Occipital lobe (tissue), 2 donors: ENCODE data around the gene CDH19. TPM values are rescaled to one million over a fixed set of nuclear protein-coding genes. Genes with fewer than 3 reads are reported as not detected.

Source experiments
- DNase-seq: peaks from one replicate; lab custom pipeline; 2025; lab: John Stamatoyannopoulos, UW
- total RNA-seq: library from RNA; depleted of rRNA; stranded (reverse); fragments of >200 nt; gene quantifications from one replicate; pipeline ENCODE4 v1.2.3, GENCODE V29; 2014

Gene CDH19, protein sequence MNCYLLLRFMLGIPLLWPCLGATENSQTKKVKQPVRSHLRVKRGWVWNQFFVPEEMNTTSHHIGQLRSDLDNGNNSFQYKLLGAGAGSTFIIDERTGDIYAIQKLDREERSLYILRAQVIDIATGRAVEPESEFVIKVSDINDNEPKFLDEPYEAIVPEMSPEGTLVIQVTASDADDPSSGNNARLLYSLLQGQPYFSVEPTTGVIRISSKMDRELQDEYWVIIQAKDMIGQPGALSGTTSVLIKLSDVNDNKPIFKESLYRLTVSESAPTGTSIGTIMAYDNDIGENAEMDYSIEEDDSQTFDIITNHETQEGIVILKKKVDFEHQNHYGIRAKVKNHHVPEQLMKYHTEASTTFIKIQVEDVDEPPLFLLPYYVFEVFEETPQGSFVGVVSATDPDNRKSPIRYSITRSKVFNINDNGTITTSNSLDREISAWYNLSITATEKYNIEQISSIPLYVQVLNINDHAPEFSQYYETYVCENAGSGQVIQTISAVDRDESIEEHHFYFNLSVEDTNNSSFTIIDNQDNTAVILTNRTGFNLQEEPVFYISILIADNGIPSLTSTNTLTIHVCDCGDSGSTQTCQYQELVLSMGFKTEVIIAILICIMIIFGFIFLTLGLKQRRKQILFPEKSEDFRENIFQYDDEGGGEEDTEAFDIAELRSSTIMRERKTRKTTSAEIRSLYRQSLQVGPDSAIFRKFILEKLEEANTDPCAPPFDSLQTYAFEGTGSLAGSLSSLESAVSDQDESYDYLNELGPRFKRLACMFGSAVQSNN
- total RNA-seq = under 0.01 TPM

DNA sequence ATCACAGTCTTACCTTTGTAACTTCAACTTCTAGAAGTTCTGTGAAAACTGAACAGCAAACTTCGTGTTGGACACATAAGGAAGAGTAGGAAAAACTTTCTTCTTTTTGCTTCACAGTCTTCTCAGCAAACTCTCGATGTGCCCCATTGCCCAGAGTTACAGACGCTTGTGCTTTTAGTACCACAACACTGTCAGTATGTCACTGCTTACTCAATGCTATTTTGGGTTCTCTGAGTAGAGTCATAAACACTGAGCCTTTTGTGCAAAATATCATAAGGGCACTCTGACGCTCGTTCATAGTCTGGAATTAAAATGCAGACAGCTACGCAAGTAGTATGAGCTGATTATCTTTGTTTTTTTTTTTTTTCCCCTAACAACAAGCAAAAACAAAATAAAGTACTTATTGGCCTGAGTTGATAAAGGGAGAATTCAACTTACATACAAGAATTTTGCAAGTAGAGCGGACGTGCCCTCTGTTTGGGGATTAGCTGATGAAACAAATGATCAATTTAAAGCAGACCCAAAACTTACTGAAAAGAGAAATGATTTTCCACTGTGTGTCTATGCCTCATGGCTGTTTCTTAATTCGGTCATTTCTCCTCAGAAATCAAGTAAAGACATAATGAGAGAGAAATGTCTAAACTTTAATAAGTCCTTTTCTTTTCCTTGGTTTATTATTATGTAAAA lies at the start of gene CDH19:
Gene CDH19, minus strand, starts transcription at position 150 of the 687 bp plus-strand sequence. CDS start 31,886 bp downstream, outside the sequence.
- peak; percentile 3 for DNase-seq

DNA sequence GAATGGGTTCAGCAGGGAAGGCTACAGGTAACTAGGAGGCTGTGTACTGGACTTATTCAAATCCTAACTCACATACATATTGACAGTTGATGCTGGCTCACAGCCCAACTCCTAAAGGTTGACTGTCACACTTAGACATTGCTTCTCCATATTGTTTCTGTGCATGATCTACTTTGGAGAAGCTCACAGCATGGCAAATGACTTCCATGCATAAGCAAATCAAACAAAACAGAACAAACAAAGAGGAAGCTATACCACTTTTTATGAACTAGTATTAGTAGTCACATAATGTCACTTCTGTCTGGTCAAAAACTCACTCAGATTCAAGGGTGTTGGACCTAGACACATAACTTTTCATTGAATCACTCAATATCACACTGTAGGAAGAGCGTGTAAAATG lies 43.8 kb upstream of the CDH19 start:
- DNase-seq = no peak

DNA sequence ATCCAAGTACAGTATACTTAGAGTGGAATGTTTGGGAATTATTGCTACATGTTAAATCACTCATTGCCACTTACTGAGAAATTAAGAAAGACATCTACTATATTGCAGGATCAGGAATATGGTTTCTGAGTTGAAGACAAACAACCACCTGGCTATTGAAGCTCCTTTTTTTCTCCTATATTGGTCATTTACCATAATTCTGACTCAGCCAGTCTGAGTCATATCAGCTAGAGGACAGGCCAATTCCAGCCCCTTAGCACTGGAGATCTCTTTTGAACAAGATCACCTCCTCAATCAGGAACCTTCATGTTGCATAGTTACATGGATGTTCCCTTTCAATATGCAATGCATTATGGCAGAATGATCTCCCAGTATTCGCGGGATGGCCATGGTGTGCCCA lies 42.7 kb upstream of the CDH19 start:
- no peak for DNase-seq

DNA sequence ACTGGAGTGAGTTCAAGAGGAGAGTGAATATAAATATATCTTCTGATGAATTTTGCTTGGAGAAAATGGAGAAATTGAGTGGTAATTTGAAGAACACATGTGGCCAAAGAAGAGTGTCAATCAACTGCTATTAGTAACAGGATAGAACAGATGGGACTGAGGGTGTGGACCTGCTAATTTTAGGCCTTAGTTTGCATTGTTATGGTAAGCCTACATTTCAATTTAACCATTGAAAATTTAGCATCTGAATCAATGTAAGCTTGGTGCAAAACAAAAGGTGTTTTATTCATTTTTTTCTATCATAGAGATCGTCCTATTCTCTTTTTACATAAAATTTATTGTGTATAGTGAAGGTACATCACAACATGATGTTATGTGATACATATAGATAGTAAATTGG lies 42.1 kb upstream of the CDH19 start:
- DNase-seq = no peak

DNA sequence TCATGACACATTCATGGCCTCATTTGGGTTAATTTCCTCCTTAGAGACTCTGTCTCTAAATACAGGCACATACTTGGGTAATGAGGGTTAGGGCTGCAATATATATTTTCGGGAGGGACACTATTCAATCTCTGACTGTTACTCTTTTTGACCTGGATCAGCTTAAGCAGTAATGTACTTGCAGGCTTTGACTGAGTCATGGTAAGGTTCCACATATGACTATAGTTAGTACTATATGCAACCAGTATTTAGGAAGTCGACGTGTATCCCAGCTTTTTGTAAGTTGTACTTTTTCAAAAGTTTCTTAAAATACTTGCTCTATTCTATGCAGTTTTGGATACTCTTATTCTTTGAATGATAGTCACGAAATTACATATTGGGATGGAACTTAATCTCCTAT lies 37.2 kb upstream of the CDH19 start:
- no peak for DNase-seq

DNA sequence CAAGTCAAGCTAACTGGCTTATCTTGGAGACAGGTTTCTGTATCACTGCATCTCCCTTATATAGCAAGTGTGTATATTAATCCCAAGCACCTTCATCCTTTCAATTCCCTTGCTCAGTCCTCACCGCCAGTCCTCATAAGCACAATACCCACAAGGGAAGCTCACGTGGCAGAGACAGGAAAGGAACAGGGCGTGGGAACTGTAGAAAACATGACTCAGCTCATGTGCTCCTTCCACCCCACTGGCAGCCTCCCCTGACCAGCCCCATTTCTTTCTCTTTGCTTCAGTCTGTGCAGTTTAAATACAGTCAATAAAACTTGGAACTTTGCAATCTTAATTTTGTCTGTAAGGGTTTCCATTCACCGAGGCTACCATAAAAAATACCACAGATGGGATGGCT lies 36.5 kb upstream of the CDH19 start:
- no peak for DNase-seq

DNA sequence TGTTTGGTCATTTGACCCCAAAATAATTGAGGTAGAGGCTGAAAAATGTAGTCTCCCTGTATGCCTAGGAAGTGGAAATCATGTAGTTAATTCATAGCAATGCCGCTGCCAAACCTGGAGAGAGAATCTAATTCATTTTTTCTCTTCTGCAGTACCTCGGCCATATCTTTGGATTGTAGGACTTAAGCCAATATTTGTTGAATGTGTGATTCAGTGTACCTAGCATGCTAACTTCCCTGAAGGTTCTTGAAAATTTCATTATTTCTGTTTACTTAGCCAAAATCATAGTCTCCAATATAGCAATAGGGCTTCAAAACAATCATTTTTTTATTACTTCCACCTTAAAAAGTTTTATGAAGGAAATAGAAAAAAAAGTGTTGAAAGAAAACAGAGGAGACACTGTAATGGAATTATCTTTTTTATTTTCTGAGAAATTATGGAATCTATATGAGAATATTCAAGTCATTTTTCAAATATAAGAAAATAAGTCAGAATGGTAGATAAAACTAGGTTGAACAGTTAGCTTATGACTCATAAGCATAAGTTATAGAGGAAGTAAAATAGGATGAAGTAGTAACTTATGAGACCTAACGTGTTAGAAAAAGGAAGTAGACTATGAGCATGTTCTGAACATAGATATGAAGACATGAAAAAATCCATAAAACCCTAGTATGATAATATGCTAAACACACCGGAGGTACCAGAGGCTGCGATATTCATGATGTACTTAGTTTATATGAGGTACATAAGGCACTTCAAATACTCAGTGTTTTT lies 35.2 kb upstream of the CDH19 start:
- DNase-seq = no peak

DNA sequence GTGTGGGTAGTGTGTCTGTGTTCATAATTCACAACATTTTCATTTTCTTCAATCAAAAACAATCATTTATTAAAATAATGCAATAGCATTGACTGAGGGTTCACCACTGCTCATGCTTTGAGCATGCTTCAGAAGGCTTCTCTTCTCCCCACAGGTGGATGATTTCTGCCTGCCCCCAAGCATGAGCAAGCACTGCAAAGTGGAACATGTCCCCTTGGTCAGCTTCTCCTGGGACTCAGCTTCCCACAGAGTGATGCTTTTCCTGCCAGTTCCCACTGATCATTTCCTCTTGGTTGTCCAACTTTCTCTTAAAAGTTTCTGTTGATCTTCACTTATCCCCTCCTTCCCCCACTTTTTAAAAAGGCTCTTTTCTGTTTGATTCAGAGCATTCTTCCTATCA lies 31.5 kb upstream of the CDH19 start:
- DNase-seq = no peak

DNA sequence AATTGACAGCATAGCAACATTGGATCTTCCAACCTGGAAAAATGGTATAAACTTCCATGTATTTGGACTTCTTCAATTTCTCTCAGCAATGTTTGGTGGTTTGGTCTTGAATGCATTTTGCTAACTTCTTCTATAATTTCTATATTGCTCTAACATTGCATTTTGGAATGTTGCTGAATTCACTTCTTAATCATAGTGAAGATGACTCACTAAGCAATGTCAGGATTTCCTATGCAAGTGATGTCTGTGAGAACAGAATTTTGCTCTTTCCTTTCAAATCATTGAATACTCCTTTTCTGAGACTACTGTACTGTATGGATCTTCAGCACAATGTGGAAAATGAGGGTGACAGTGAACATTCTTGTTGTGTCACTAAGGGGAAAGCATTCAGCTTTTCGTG lies 28.9 kb upstream of the CDH19 start:
- DNase-seq = no peak

DNA sequence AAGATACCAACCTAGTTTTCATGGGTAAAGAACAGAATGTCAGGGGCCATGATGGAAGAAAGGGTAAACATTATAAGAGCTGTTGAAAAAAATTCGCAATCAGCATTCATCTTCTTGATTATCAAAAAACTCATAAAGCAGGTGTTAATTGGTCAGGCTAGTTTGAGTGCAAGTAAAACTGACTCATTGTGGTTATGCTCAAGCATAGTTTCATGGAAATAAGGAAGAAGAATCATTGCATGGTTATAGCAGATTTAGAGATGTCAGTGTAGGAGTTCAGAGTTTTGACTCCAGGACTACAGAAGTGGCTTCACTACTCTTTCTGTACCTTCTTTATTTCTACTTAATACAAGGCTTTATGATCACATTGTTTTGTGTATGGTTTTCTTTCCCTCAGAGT lies 26.9 kb upstream of the CDH19 start:
- DNase-seq = no peak

DNA sequence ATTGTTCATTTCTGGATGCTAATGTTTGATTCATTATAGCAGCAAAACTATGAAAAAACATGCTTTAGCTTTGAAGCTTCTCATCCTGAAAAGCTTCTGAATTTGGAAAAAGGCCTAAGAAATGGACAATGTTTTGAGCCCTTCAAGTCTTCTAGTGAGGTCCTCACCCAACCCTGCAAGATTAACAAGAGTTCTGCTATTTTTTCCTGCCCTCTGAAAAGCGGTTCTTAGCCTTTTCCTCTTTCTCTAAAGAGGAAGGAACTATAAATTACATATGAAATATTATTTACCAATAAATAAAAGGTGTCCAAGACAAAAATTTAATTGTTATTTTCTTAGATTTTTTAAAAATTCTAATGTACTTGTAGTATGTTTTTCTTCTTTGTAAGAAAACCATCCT lies 19.9 kb upstream of the CDH19 start:
- DNase-seq = no peak

DNA sequence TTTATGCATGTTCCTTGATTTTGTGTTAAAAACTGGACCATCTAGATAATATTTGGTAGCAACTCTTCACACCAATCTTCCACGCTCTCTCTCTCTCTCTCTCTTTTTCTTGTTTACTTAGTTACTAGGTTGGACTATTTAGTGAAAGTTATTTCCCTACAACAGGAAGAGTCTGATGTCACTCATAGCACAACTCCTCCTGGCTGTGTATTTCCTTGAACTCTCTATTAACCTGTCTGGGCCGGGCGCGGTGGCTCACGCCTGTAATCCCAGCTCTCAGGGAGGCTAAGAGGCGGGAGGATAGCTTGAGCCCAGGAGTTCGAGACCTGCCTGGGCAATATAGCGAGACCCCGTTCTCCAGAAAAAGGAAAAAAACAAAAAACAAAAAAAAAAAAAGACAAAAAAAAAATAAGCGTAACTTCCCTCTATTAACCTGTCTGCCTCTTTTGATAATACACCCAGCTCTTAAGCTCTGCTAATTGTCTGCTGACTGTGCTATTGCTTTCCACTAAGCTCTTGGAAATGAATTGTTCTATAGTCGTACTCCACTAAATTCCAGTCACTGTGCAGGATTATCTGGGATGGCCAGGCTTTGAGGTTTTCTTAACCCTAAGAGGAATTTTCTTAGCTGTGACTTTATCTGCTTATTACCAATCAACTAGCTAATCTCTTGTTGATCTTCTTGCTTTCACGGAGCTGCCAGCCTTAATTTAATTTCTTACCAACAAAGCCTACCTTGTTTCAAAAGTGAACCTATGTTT lies 18.1 kb upstream of the CDH19 start:
- no peak for DNase-seq

DNA sequence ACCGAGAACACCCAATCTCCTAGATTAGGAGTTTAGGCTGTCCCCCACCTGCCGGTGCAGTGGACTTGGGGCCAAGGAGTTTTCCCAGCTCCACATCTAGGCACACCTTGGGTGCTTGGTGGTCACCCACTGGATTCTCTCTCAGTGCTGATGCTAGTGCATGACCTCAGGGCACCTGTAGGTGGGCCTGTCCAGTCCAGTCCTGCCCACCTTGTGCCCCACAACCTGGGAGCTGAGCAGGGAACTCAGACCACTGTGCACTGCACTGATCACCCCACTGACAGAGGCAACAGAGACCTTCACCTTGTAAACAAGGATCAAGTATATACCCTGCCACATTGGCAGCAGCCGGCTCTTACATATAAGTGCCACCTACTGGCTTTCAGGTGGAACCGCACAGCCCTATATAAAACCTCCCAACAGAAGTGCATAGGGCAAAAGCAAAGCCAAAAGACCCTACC lies 12.7 kb upstream of the CDH19 start:
- DNase-seq = peak; percentile 1

DNA sequence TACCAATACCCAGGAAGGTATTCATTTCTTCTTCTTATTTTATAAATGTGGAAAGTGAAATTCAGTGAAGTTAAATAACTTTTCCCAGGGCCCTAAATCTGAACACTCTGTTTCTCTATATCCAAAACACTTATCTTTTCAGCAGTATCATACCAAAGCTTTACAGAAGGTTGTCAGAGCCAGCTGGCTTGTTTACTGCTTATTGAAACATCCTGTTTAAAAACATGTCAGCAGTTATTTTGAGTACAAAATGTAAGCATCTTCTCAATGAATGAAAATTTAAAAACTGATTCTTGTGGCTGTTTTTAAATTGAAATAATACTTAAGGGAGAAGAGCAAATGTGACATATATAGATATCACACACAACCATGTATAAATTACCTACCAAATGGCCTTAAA lies 11.3 kb upstream of the CDH19 start:
- no peak for DNase-seq

DNA sequence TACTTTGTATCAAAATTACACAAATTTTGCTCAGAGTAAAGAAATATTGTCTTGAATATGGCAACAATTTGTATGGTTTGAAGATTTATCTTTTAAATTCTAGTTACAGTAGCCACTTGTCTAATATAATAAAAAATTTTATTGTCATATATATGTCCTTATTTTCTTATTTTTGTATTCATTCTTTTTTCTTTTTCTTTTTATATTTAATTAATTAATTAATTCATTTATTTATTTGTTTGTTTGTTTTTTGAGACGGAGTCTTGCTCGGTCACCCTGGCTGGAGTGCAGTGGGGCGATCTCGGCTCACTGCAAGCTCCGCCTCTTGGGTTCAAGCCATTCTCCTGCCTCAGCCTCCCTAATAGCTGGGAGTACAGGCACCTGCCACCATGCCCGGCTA lies 3.7 kb upstream of the CDH19 start:
- no peak for DNase-seq

DNA sequence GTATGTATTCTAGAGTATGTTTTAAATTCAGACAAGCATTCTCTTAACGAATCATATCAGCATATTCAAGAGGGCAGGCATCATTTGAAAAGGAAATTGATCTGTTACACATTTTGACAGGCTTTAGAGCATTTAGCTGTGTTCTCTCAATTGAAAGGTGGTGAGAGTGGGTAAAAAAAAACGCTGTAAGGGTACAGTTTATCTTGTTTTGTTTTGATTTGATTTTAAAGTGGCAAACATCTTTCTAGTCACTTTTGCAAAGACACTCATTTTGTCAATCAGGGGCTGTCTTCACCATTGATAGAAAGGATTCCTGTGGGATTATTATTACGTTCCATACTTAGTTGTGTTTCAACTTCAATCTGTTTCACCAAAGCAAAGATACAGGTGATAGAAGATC lies 2.2 kb downstream of the CDH19 start:
- no peak for DNase-seq

DNA sequence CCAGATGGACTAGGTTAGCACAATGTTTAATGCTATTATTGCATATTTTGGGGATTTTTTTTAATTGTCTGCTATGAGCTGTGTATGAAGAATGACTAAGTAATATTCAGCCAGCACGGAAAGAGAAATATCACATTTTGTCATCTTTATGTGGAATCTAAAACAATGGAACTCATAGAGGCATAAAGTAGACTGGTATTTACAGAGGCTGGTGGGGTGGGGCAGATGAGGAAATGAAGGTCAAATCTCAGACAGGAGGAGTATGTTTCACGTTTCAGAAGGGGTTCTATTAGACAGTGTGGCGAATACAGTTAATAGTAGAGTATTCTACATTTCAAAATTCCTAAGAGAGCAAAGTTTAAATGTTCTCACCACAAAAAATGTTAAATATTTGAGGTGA lies 4.7 kb downstream of the CDH19 start:
- no peak for DNase-seq

DNA sequence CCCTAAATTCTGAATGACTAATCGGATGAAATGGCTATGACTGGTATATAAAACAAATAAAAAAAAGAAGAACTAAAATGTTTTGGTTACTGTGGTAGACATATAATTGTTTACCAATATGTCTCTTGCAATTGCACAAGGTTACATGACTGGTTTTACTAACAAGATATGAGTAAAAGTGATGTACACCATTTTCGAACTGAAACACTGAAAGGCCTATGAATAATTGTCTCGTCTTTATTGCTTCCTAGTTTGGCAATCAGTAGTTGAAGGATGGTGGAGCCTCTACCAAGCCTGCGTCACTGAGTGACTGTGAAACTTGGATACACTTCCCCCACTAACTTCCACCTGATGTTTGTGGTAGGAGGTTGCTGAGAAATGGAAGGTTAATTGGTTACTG lies 16.5 kb downstream of the CDH19 start:
- no peak for DNase-seq

DNA sequence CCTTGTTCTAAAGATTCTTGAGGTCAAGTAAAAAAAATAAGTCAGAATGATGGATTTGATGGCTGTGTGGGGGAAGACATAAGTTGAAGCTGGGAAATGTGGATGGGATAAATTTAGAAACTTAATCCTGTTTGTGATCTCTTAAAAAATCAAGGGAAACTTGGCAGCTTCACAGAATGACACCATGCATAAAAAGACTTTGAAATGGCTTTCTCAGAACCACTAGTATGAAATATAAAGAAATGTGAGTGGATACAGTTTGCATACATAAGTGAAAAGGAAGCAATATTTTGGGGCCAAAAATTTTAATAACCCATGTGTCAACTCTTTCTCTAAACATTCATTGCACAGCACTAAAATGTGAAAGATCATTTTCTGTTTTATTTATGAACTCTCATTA lies 21.7 kb downstream of the CDH19 start:
- no peak for DNase-seq

DNA sequence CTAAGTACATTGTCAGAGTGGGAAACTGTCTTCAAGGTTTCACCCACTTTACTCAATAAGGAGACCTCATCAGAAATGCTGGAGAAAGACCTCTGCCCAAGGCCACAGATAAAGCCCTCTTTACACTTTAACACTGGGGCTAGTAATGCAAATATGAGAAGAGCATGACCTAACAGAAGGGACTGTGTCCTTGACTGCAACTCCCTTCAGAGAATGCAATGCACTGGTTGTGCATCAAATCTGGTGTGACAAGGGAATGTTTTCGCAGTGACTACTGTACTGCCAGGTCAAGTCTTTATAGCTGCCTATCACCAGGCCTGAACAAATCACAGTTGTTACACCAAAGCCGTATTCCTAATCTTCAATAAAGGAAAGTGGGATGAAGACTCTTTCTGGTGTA lies 28.6 kb downstream of the CDH19 start:
- no peak for DNase-seq

DNA sequence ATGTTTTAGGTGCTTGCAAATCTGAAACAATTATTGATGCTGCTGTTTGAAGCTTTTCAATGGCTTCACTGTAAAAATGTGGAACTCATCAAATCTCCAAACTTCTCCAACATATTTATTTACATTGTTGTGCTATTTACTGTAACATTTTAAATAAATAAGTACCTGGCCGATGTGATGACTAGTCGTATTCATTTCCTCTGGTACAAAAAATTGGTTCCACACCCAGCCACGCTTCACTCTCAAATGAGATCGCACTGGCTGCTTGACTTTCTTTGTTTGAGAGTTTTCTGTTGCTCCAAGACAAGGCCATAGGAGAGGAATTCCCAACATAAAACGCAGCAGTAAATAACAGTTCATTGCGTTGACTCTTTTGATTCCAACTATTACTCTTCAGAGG lies 32.0 kb downstream of the CDH19 start:
- no peak for DNase-seq
